ENCODE data around the gene ANKRD45. TPM values are rescaled to one million over a fixed set of nuclear protein-coding genes. Genes with fewer than 3 reads are reported as not detected.
"Not testable (repeated sequence)": the region's sequence is repeated elsewhere in the genome, so short reads cannot be mapped to it uniquely, and the experiment has no call there.

Gene ANKRD45
- total and polyA plus RNA-seq, 3 experiments from 2014 or later = not detected

GRCh38 chr1:173666646-173667045 is 3.0 kb downstream of the ANKRD45 start:
- Histone ChIP-seq H3K4me1 (ENCODE audit: insufficient read depth, low read length) (no peaks in the 10 kb centered on the region), H3K27ac (ENCODE audit: low read depth, low read length) (no peak overlapping the region), H3K36me3 (ENCODE audit: insufficient read depth, low read length) (no peaks in the 10 kb centered on the region), H3K4me3 (ENCODE audit: low read length) (no peak overlapping the region), H3K9me3 (ENCODE audit: low read length) (no peaks in the 10 kb centered on the region), H3K27me3 (ENCODE audit: insufficient read depth, low read length, poor library complexity, severe bottlenecking) (peaks cover 14% of the 10 kb centered on the region)
- H3K27me3 Mint-ChIP-seq = peaks cover 19 to 46% of the 10 kb centered on the region in 2 donors
- peaks cover 4 to 15% (median 14%) of the 10 kb centered on the region in 3 donors for H3K4me1 Mint-ChIP-seq
- H3K4me3 Mint-ChIP-seq = no peak overlapping the region
- H3K9me3 Mint-ChIP-seq = no peaks in the 10 kb centered on the region
- ChIA-PET POLR2A (no interaction called here), CTCF (no interaction called here)
- H3K27ac Mint-ChIP-seq = no peak overlapping the region
- H3K36me3 Mint-ChIP-seq = peaks cover 0 to under 1% (median 0%) of the 10 kb centered on the region in 3 donors
- no peak for DNase-seq

- CTCF ChIA-PET = no interaction called here
- Mint-ChIP-seq H3K4me1 (no peaks in the 10 kb centered on the region), H3K4me3 (no peak overlapping the region), H3K36me3 (no peaks in the 10 kb centered on the region), H3K27ac (no peak overlapping the region), H3K27me3 (peaks cover 2 to 14% of the 10 kb centered on the region in 2 donors), H3K9me3 (no peaks in the 10 kb centered on the region)
- H3K36me3 ChIP-seq (ENCODE audit: insufficient read depth, low read length) = no peaks in the 10 kb centered on the region
- no peak for DNase-seq
- no peak overlapping the region for H3K4me3 ChIP-seq (ENCODE audit: low read length)
- POLR2A ChIA-PET = no interaction called here
- no peaks in the 10 kb centered on the region for H3K4me1 ChIP-seq (ENCODE audit: insufficient read depth, low read length)
- no peak overlapping the region for H3K27ac ChIP-seq (ENCODE audit: low read depth, low read length)
- H3K9me3 ChIP-seq (ENCODE audit: low read length) = no peaks in the 10 kb centered on the region
- H3K27me3 ChIP-seq (ENCODE audit: insufficient read depth, low read length, poor library complexity, severe bottlenecking) = no peaks in the 10 kb centered on the region
These were observed 6.5 kb downstream of the ANKRD45 start for GRCh38 chr1:173663159-173663558.

GRCh38 chr1:173661763-173662162 is 7.9 kb downstream of the ANKRD45 start:
- Mint-ChIP-seq H3K27ac (no peak overlapping the region), H3K4me3 (no peak overlapping the region), H3K36me3 (no peaks in the 10 kb centered on the region), H3K9me3 (no peaks in the 10 kb centered on the region), H3K4me1 (no peaks in the 10 kb centered on the region), H3K27me3 (peaks cover under 1 to 2% of the 10 kb centered on the region in 2 donors)
- Histone ChIP-seq H3K4me3 (ENCODE audit: low read length) (no peak overlapping the region), H3K36me3 (ENCODE audit: insufficient read depth, low read length) (no peaks in the 10 kb centered on the region), H3K27ac (ENCODE audit: low read depth, low read length) (no peak overlapping the region), H3K9me3 (ENCODE audit: low read length) (no peaks in the 10 kb centered on the region), H3K27me3 (ENCODE audit: insufficient read depth, low read length, poor library complexity, severe bottlenecking) (no peaks in the 10 kb centered on the region), H3K4me1 (ENCODE audit: insufficient read depth, low read length) (no peaks in the 10 kb centered on the region)
- ChIA-PET CTCF (no interaction called here), POLR2A (no interaction called here)
- no peak for DNase-seq

- peaks cover 0 to 4% (median under 1%) of the 10 kb centered on the region in 5 donors for H3K9me3 Mint-ChIP-seq
- peaks cover 2 to 4% of the 10 kb centered on the region in 2 donors for H3K27me3 Mint-ChIP-seq
- H3K4me1 Mint-ChIP-seq = no peaks in the 10 kb centered on the region
- H3K4me3 Mint-ChIP-seq = no peak overlapping the region
- no peak overlapping the region for H3K4me3 ChIP-seq (ENCODE audit: low read length)
- H3K27ac ChIP-seq (ENCODE audit: low read depth, low read length) = no peak overlapping the region
- no peak overlapping the region for H3K27ac Mint-ChIP-seq
- no peaks in the 10 kb centered on the region for H3K9me3 ChIP-seq (ENCODE audit: low read length)
- no peaks in the 10 kb centered on the region for H3K4me1 ChIP-seq (ENCODE audit: insufficient read depth, low read length)
- ChIA-PET POLR2A (no interaction called here), CTCF (no interaction called here)
- no peaks in the 10 kb centered on the region for H3K27me3 ChIP-seq (ENCODE audit: insufficient read depth, low read length, poor library complexity, severe bottlenecking)
- H3K36me3 ChIP-seq (ENCODE audit: insufficient read depth, low read length) = no peaks in the 10 kb centered on the region
- H3K36me3 Mint-ChIP-seq = peaks cover 0 to 2% (median 0%) of the 10 kb centered on the region in 3 donors
- DNase-seq = no peak
These were observed 8.4 kb downstream of the ANKRD45 start for GRCh38 chr1:173661271-173661670.

- Histone ChIP-seq H3K36me3 (ENCODE audit: insufficient read depth, low read length) (no peaks in the 10 kb centered on the region), H3K9me3 (ENCODE audit: low read length) (no peaks in the 10 kb centered on the region), H3K4me3 (ENCODE audit: low read length) (no peak overlapping the region), H3K27me3 (ENCODE audit: insufficient read depth, low read length, poor library complexity, severe bottlenecking) (no peaks in the 10 kb centered on the region), H3K4me1 (ENCODE audit: insufficient read depth, low read length) (no peaks in the 10 kb centered on the region), H3K27ac (ENCODE audit: low read depth, low read length) (no peak overlapping the region)
- Mint-ChIP-seq H3K36me3 (peaks cover 0 to 6% (median 0%) of the 10 kb centered on the region in 3 donors), H3K4me1 (no peaks in the 10 kb centered on the region), H3K27ac (no peak overlapping the region), H3K27me3 (peaks cover 5 to 8% of the 10 kb centered on the region in 2 donors), H3K9me3 (peaks cover 0 to 8% (median 6%) of the 10 kb centered on the region in 5 donors), H3K4me3 (no peak overlapping the region)
- CTCF ChIA-PET = no interaction called here
- POLR2A ChIA-PET = no interaction called here
- no peak for DNase-seq
These were observed 9.3 kb downstream of the ANKRD45 start for GRCh38 chr1:173660306-173660705.

GRCh38 chr1:173648880-173649605 is 20.6 kb downstream of the ANKRD45 start:
- Histone ChIP-seq H3K9me3 (ENCODE audit: low read length) (no peaks in the 10 kb centered on the region), H3K36me3 (ENCODE audit: insufficient read depth, low read length) (no peaks in the 10 kb centered on the region), H3K27me3 (ENCODE audit: insufficient read depth, low read length, poor library complexity, severe bottlenecking) (no peaks in the 10 kb centered on the region), H3K4me1 (ENCODE audit: insufficient read depth, low read length) (no peaks in the 10 kb centered on the region), H3K27ac (ENCODE audit: low read depth, low read length) (no peak overlapping the region), H3K4me3 (ENCODE audit: low read length) (no peak overlapping the region)
- H3K4me3 Mint-ChIP-seq = no peak overlapping the region
- DNase-seq = no peak
- ChIA-PET CTCF (no interaction called here), POLR2A (no interaction called here)
- no peaks in the 10 kb centered on the region for H3K4me1 Mint-ChIP-seq
- H3K27me3 Mint-ChIP-seq = peaks cover 0 to 2% of the 10 kb centered on the region in 2 donors
- H3K36me3 Mint-ChIP-seq = no peaks in the 10 kb centered on the region
- H3K9me3 Mint-ChIP-seq = no peaks in the 10 kb centered on the region
- no peak overlapping the region for H3K27ac Mint-ChIP-seq

GRCh38 chr1:173646656-173647055 is 23.0 kb downstream of the ANKRD45 start:
- no peaks in the 10 kb centered on the region for H3K9me3 ChIP-seq (ENCODE audit: low read length)
- Mint-ChIP-seq H3K36me3 (peaks cover 0 to 4% (median 0%) of the 10 kb centered on the region in 3 donors), H3K9me3 (no peaks in the 10 kb centered on the region), H3K27me3 (peaks cover 0 to 1% of the 10 kb centered on the region in 2 donors), H3K4me3 (no peak overlapping the region), H3K4me1 (no peaks in the 10 kb centered on the region), H3K27ac (no peak overlapping the region)
- no peak overlapping the region for H3K27ac ChIP-seq (ENCODE audit: low read depth, low read length)
- CTCF ChIA-PET = no interaction called here
- no peak for DNase-seq
- H3K4me1 ChIP-seq (ENCODE audit: insufficient read depth, low read length) = no peaks in the 10 kb centered on the region
- H3K4me3 ChIP-seq (ENCODE audit: low read length) = no peak overlapping the region
- POLR2A ChIA-PET = no interaction called here
- H3K36me3 ChIP-seq (ENCODE audit: insufficient read depth, low read length) = no peaks in the 10 kb centered on the region
- no peaks in the 10 kb centered on the region for H3K27me3 ChIP-seq (ENCODE audit: insufficient read depth, low read length, poor library complexity, severe bottlenecking)

GRCh38 chr1:173642450-173643139 is 27.1 kb downstream of the ANKRD45 start:
- H3K27ac ChIP-seq (ENCODE audit: low read depth, low read length); H3K27ac Mint-ChIP-seq; POLR2A ChIA-PET; H3K4me1 ChIP-seq (ENCODE audit: insufficient read depth, low read length); H3K9me3 ChIP-seq (ENCODE audit: low read length); H3K4me3 ChIP-seq (ENCODE audit: low read length); H3K36me3 ChIP-seq (ENCODE audit: insufficient read depth, low read length); H3K4me3 Mint-ChIP-seq; H3K27me3 ChIP-seq (ENCODE audit: insufficient read depth, low read length, poor library complexity, severe bottlenecking); DNase-seq; H3K27me3 Mint-ChIP-seq; H3K4me1 Mint-ChIP-seq; H3K36me3 Mint-ChIP-seq; CTCF ChIA-PET; H3K9me3 Mint-ChIP-seq: not testable (repeated sequence)
